GM21447 (cell line): ENCODE measurements around the gene PCDHGA8.
A peak's percentile ranks its signal among the peaks of the same experiment; 100 is the strongest.
"Not testable (repeated sequence)": the region's sequence is repeated elsewhere in the genome, so short reads cannot be mapped to it uniquely, and the experiment has no call there.

ENCODE experiments used
- ATAC-seq: cut with Tn5 transposase; IDR thresholded peaks from one replicate; pipeline ENCODE4 v1.9.1; 2021; ENCODE audit not compliant: unreplicated experiment

The PCDHGA8 gene

DNA sequence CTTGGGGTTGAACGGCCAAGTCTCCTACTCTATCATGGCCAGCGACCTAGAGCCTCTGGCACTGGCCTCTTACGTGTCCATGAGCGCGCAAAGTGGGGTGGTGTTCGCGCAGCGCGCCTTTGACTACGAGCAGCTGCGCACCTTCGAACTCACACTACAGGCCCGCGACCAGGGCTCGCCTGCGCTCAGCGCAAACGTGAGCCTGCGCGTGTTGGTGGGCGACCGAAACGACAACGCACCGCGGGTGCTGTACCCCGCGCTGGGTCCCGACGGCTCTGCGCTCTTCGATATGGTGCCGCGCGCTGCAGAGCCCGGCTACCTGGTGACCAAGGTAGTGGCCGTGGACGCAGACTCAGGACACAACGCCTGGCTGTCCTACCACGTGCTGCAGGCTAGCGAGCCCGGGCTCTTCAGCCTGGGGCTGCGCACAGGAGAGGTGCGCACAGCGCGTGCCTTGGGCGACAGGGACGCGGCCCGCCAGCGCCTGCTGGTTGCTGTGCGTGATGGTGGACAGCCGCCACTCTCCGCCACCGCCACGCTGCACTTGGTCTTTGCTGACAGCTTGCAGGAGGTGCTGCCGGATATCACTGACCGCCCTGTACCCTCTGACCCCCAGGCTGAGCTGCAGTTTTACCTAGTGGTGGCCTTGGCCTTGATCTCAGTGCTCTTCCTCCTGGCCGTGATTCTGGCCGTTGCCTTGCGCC lies 7.3 kb downstream of the PCDHGA8 start:
- ATAC-seq: no peak

DNA sequence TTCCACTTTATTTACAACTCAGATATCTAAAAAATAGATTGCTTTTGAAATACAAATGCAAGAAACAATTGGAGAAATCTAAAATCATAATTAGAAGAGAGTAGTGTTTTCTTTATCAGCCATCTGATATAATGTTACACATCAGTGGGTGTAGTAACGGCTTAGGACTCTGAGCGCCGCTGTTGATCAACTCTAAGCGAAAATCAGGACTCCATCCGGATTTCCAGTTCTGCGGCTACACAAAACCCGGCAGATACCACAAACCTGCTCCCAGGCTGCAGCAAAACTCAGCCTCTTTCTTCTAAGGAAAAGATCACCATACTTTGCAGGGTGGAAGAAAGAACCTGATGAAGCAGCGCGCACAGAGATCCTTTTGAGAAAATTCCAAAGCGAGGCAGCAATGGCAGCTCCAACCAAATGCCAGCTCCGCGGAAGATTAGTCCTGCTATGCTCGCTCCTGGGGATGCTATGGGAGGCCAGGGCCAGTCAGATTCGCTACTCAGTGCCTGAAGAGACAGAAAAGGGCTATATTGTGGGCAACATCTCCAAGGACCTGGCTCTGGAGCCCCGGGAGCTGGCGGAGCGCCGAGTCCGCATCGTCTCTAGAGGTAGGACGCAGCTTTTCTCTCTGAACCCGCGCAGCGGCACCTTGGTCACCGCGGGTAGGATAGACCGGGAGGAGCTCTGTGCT lies 10.3 kb downstream of the PCDHGA8 start, which contains the start of gene PCDHGA9:
PCDHGA9 (plus strand) TSS at position 226 of the 691 bp plus-strand sequence; CDS start at position 401, 175 bp downstream.
- ATAC-seq: no peak

DNA sequence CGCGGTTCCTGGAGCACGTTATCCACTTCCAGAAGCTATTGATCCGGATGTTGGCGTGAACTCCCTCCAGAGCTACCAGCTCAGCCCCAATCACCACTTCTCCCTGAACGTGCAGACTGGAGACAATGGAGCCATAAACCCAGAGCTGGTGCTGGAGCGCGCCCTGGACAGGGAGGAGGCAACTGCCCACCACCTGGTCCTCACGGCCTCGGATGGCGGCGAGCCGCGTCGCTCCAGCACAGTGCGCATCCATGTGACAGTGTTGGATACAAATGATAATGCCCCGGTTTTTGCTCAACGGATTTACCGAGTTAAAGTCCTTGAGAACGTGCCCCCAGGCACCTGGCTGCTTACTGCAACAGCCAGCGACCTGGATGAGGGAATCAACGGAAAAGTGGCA lies 11.0 kb downstream of the PCDHGA8 start:
- ATAC-seq: no peak

- not testable (repeated sequence) for ATAC-seq
Observed at GRCh38 chr5:141407790-141408505, 15.5 kb downstream of the PCDHGA8 start, which contains the start of gene PCDHGB6. PCDHGB6 (plus strand) TSS chr5:141408021; CDS start chr5:141408203, 182 bp downstream.

- ATAC-seq: no peak
Observed at GRCh38 chr5:141409598-141410306, 17.3 kb downstream of the PCDHGA8 start.

DNA sequence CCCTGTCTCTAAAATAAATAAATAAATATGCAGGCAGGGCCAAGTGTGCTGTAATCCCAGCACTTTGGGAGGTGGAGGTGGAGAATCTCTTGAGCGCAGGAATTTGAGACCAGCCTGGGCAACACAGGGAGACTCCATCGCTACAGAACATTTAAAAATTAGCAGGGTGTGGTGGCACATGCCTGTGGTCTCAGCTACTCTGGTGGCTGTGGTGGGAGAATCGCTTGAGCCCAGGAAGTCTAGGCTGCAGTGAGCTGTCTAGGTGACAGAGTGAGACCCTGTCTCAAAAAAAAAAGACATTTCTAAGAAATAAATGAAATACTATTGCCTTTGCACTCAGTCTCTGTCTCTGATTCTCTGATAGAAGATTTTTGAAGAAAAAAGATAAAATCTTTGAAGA lies 19.1 kb downstream of the PCDHGA8 start:
- no peak for ATAC-seq

DNA sequence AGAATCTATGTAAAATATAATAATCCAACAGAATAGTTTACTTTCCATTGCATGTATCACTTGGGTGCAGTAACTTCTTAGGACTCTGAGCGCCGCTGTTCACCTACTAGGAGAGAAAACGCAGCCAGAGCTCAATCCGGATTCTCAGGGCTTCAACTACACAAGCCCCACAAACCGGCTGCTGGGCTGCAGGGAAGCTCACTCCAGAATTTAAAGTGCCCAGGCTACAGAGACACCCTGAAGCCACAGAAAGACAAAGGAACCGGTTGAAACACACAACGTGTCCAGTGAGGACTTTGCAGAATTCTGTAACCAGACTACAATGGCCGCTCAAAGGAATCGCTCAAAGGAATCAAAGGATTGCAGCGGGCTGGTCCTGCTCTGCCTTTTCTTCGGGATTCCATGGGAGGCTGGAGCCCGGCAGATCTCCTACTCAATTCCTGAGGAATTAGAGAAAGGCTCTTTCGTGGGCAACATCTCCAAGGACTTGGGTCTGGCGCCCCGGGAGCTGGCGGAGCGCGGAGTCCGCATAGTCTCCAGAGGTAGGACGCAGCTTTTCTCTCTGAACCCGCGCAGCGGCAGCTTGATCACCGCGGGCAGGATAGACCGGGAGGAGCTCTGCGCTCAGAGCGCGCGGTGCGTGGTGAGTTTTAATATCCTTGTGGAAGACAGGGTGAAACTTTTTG lies 20.6 kb downstream of the PCDHGA8 start, which contains the start of gene PCDHGA10:
PCDHGA10 (plus strand) TSS at position 134 of the 686 bp plus-strand sequence; CDS start at position 323, 189 bp downstream.
- peak; percentile 70 for ATAC-seq

- no peak for ATAC-seq
Observed at GRCh38 chr5:141413540-141414069, 21.2 kb downstream of the PCDHGA8 start.

DNA sequence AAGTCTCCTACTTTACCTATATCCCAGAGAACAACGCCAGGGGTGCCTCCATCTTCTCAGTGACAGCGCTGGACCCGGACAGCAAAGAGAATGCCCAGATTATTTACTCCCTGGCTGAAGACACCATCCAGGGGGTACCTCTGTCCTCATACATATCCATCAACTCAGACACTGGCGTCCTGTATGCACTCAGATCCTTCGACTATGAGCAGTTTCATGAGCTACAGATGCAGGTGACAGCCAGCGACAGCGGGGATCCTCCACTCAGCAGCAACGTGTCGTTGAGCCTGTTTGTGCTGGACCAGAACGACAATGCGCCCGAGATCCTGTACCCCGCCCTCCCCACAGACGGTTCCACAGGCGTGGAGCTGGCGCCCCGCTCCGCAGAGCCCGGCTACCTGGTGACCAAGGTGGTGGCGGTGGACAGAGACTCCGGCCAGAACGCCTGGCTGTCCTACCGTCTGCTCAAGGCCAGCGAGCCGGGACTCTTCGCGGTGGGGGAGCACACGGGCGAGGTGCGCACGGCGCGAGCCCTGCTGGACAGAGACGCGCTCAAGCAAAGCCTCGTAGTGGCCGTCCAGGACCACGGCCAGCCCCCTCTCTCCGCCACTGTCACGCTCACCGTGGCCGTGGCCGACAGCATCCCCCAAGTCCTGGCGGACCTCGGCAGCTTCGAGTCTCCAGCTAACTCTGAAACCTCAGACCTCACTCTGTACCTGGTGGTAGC lies 22.3 kb downstream of the PCDHGA8 start:
- ATAC-seq: not testable (repeated sequence)

GRCh38 chr5:141415275-141415618 lies 22.8 kb downstream of the PCDHGA8 start:
- not testable (repeated sequence) for ATAC-seq

GRCh38 chr5:141417494-141418172 lies 25.2 kb downstream of the PCDHGA8 start, which contains the start of gene PCDHGB7:
PCDHGB7 (plus strand) TSS chr5:141417677; CDS start chr5:141417860, 183 bp downstream.
- peak; percentile 56 for ATAC-seq

GRCh38 chr5:141419074-141419880 lies 26.8 kb downstream of the PCDHGA8 start:
- ATAC-seq: no peak

- ATAC-seq: no peak
Observed at GRCh38 chr5:141420855-141421488, 28.5 kb downstream of the PCDHGA8 start, which contains the start of gene PCDHGA11. PCDHGA11 (plus strand) TSS chr5:141421051; CDS start chr5:141421228, 177 bp downstream.

DNA sequence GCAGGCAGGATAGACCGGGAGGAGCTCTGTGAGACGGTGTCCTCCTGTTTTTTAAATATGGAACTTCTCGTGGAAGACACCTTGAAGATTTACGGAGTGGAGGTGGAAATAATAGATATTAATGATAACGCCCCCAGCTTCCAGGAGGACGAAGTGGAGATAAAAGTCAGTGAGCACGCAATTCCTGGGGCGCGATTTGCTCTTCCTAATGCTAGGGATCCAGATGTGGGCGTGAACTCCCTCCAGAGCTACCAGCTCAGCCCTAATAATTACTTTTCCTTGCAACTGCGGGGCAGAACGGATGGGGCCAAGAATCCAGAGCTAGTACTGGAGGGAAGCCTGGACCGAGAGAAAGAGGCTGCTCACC lies 29.0 kb downstream of the PCDHGA8 start:
- ATAC-seq: no peak

DNA sequence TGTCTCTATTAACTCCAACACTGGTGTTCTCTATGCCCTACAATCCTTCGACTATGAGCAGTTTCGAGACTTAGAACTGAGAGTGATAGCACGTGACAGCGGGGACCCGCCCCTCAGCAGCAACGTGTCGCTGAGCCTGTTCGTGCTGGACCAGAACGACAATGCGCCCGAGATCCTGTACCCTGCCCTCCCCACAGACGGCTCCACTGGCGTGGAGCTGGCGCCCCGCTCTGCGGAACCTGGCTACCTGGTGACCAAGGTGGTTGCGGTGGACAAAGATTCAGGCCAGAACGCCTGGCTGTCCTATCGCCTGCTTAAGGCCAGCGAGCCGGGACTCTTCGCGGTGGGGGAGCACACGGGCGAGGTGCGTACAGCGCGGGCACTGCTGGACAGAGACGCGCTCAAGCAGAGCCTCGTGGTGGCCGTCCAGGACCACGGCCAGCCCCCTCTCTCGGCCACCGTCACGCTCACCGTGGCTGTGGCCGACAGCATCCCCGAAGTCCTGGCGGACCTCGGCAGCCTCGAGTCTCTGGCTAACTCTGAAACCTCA lies 30.4 kb downstream of the PCDHGA8 start:
- no peak for ATAC-seq

DNA sequence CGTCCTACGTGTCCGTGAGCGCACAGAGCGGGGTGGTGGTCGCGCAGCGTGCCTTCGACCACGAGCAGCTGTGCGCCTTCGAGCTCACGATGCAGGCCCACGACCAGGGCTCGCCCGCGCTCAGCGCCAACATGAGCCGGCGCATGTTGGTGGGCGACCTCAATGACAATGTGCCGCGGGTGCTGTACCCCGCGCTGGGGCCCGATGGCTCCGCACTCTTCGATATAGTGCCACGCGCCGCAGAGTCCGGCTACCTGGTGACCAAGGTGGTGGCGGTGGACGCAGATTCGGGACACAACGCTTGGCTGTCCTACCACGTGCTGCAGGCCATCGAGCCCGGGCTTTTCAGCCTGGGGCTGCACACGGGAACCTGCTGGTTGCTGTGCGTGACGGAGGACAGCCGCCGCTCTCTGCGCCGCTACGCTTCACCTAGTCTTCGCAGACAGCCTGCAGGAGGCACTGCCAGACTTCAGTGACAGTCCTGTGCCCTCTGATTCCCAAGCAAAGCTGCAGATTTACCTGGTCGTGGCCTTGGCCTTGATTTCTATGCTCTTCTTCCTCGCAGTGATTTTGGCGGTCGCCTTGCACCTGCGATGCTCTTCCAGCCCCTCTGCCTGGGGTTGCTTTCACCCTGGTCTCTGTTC lies 35.5 kb downstream of the PCDHGA8 start:
- no peak for ATAC-seq
